Mesodermal cell (in vitro differentiated cells): ENCODE results near the gene NAPG.
"Not testable (repeated sequence)": the region's sequence is repeated elsewhere in the genome, so short reads cannot be mapped to it uniquely, and the experiment has no call there.

Experiments
- H3K27ac ChIP-seq: 2 replicates; pipeline ENCODE4 v1.7.0; 2013; ENCODE audit warnings: mild to moderate bottlenecking, low read depth, low read length, moderate library complexity; ENCODE audit not compliant: severe bottlenecking
- H3K36me3 ChIP-seq: 2 replicates; pipeline ENCODE4 v1.7.1; 2013; ENCODE audit warnings: mild to moderate bottlenecking, low read length, moderate library complexity; ENCODE audit not compliant: control insufficient read depth, insufficient read depth
- H3K4me1 ChIP-seq: one replicate; pipeline ENCODE4 v1.7.1; 2013; ENCODE audit warnings: mild to moderate bottlenecking, low read length; ENCODE audit not compliant: insufficient read depth, control insufficient read depth, poor library complexity, severe bottlenecking
- H3K4me3 ChIP-seq: 2 replicates; pipeline ENCODE4 v1.7.0; 2013; ENCODE audit warnings: low read length, control low read depth, mild to moderate bottlenecking; ENCODE audit not compliant: insufficient read depth, poor library complexity, severe bottlenecking; ENCODE audit errors: extremely low read depth
- H3K9me3 ChIP-seq: 2 replicates; pipeline ENCODE4 v1.7.1; 2013; ENCODE audit warnings: mild to moderate bottlenecking, low read length, moderate library complexity; ENCODE audit not compliant: control insufficient read depth
- WGBS, 2 experiments: methylation state at CpG; one replicate each; pipeline ENCODE4 v1.1.5; 2013; ENCODE audit warnings: missing lambda C conversion rate in 2 of 2; ENCODE audit not compliant: insufficient coverage in 2 of 2; 5-methylcytosine and 5-hydroxymethylcytosine counted together

The NAPG gene

DNA sequence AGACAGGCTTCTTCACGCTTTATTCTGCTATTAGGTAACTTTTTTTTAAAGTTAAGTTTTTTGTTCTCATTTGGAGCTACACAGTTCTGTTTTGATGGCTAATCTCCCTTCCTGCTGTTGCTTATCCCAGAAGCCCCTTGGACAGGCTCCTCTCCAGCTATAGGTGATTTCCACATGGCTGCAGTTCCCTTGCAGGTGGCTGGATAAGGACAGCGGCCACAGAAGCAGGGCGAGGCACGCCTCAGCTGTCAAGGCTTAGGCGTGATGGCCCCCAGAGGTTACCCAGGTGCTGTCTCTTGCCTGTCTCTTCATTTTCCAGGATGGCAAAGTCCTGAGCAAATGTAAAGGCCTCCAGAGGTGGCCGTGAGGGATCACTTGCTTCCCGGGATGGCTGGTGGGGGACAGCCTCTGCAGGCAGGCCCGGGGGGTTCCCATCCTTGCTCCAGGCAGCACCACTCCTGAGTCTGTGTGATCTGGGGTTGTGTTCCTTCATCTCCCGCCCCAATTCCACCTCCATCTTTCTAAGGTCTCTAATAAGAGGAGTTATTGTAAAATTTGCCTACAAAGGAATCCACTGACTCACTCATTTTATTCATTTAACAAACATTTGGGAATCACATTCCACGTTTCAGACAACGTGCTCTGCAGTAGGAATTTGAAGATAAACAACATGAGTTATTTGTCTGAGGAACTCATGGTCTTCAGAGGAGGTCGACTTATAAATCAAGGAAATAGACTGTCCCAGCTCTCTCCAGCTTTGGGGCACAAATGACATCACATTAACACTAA lies 53.4 kb downstream of the NAPG start:
- Histone ChIP-seq H3K27ac (no peak overlapping the region), H3K4me1 (no peaks in the 10 kb centered on the region), H3K36me3 (no peaks in the 10 kb centered on the region), H3K4me3 (no peak overlapping the region), H3K9me3 (peaks cover 7% of the 10 kb centered on the region)
- 75 to 76% methylated on average over 4 to 5 of the region's 12 CpGs for WGBS, 2 experiments

DNA sequence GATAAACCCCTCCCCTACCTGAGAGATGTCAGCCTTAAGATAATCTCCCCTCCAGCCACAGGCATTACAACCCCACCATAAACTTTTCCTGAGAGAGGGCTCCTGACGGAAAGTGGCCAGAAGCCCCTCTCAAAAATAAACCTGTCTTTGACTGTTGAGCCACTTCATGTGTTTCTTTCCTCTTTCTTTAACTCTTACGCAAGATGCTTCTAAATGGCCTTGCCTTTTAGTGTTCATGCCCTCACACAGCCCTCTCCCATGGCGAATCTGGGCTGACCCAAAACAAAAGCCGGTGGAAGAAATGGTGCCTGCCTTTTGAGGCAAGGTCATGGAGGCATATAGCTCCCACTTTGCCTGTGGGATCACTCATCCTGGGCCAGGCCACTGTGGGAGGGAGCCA lies 54.4 kb downstream of the NAPG start:
- WGBS, 2 experiments: 97 to 100% methylated on average over 4 of the region's 4 CpGs
- Histone ChIP-seq H3K36me3 (no peaks in the 10 kb centered on the region), H3K9me3 (peaks cover 7% of the 10 kb centered on the region), H3K4me3 (no peak overlapping the region), H3K27ac (no peak overlapping the region), H3K4me1 (no peaks in the 10 kb centered on the region)

DNA sequence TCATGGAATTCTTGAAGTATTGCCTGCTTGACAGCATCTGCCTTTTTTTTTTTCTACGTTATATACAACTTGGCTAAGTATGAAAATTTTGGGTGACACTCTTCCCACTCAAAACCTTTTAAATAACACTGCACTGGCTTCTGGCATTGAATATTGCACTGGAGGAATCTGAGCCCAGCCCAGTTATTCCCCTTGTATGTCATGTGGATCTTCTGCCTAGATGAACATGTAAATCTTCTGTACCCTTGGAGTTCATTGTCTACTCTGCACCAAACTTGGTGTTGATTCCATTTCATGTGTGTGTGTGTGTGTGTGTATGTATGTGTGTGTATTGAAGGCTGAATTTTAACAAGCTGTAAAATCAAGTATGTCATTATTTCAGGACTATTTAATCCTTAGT lies 59.4 kb downstream of the NAPG start:
- no peaks in the 10 kb centered on the region for H3K9me3 ChIP-seq
- no CpG with 5 or more reads among the region's 1 CpG for WGBS, 2 experiments

DNA sequence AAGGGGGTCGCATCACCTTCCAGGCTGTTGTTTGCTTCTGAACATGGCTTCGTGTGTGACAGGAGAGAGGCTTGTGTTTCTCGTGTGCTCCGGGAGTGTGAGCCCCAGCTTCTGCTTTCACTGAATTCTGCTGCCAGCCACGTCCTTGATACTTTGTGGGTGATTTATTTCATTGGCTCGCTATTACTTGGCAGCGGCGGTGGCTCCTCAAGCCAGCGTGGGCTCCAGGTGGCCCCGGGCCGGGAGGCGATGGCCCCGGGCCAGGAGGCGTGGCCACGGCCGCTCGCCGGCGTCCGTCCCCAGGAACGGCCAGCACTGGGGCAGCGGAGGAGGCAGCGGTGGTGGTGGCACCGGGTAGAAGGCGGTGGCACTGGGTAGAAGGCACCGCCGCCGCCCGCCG lies 63.1 kb downstream of the NAPG start:
- H3K27ac ChIP-seq: no peak overlapping the region
- H3K9me3 ChIP-seq: no peaks in the 10 kb centered on the region
- no peaks in the 10 kb centered on the region for H3K36me3 ChIP-seq
- no peak overlapping the region for H3K4me3 ChIP-seq
- no peaks in the 10 kb centered on the region for H3K4me1 ChIP-seq
- 89 to 95% methylated on average over 8 to 23 of the region's 30 CpGs for WGBS, 2 experiments

More for the DNA sequence above, 59.4 kb downstream of the NAPG start:
- no peaks in the 10 kb centered on the region for H3K36me3 ChIP-seq
- H3K4me3 ChIP-seq: no peak overlapping the region
- H3K27ac ChIP-seq: no peak overlapping the region
- no peaks in the 10 kb centered on the region for H3K4me1 ChIP-seq

DNA sequence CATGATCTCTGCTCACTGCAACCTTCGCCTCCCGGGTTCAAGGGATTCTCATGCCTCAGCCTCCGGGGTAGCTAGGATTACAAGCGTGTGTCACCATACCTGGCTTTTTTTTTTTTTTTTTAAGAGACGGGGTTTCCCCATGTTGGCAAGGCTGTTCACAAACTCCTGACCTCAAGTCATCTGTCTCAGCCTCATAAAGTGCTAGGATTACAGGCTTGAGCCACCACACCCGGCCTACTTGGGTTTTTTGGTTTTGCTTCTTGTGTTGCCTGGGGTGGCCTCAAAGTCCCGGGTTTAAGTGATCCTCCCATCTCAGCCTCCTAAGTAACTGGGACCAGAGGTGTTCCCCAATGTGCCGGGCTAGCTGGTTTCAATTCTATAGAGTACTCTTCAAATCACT lies 64.6 kb downstream of the NAPG start:
- no peaks in the 10 kb centered on the region for H3K9me3 ChIP-seq
- no peaks in the 10 kb centered on the region for H3K36me3 ChIP-seq
- WGBS, 2 experiments: 92 to 96% methylated on average over 6 to 7 of the region's 8 CpGs
- H3K4me1 ChIP-seq: no peaks in the 10 kb centered on the region
- H3K4me3 ChIP-seq: no peak overlapping the region
- no peak overlapping the region for H3K27ac ChIP-seq

DNA sequence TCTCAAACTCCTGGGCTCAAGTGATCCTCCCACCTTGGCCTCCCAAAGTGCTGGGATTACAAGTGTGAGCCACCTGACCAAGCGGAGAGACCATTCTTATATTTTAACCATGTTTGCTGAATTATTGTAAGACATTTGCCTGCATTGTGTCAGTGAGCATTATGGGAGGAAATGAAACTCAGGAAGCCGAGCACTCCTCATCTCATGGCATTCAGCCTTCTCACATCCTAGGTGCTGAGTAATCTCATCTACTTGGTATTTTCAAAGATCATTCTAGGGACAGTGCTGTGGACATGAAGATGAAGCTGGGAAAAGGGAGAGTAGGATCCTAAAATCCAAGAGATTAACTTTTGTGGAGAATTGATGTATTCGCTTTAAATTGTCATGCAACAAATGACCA lies 66.1 kb downstream of the NAPG start:
- no peaks in the 10 kb centered on the region for H3K36me3 ChIP-seq
- WGBS, 2 experiments: 80% methylated on average over 1 of the region's 3 CpGs; no CpG with 5 or more reads in 1 of the 2 experiments
- no peak overlapping the region for H3K27ac ChIP-seq
- H3K9me3 ChIP-seq: no peaks in the 10 kb centered on the region
- H3K4me1 ChIP-seq: no peaks in the 10 kb centered on the region
- no peak overlapping the region for H3K4me3 ChIP-seq

DNA sequence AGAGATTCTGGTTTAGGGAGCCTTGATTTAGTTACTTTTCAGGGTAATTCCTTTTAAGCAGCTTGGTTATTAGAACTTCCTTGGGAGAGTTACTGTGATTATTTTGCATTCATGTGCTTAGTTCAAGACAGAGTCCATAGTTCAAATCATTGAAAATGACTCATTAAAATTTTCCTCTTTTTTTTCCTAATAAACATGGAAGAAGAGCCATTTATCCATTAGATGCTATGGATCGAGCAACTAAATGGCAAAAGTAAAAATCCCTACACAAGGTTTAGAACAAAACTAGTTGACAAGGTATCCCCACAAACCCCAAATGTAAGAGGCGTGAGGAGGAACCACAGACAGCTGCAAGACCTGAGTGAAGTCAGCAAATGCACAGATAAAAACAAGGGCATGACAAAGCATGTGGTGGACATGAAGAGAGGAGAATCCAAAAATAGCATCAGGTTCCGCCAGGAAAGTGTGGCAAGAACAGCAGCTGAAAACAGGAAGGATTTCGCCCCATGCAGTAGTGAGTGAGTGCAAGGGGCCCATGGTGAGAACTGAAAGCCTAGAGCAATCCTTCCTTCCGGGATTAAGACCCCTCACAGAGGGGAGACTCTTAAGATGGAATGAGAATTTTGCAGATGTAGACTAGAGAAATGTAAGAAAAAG lies 67.7 kb downstream of the NAPG start:
- H3K9me3 ChIP-seq, H3K4me3 ChIP-seq, H3K36me3 ChIP-seq, H3K27ac ChIP-seq, H3K4me1 ChIP-seq: not testable (repeated sequence)
- 77 to 80% methylated on average over 1 to 2 of the region's 5 CpGs for WGBS, 2 experiments

DNA sequence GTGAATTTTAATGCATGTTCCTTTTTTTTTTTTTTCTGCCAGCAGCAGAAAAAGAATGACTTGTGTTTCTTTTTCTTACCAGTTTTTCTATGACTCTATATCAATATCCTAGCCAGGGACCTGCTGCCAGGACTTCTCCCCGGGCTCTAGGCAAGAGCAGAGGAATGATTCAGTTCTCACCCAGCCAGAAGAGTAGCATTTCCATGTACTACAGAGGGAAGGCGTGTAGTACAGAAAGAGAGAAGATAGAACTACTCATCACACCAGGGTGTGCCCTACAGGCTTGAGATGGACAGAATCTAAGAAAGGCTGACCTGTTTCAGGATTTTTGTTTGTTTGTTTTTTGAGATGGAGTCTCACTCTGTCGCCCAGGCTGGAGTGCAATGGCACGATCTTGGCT lies 70.1 kb downstream of the NAPG start:
- H3K4me3 ChIP-seq, H3K4me1 ChIP-seq, H3K9me3 ChIP-seq, H3K27ac ChIP-seq, H3K36me3 ChIP-seq: not testable (repeated sequence)
- no CpG with 5 or more reads among the region's 4 CpGs for WGBS, 2 experiments

DNA sequence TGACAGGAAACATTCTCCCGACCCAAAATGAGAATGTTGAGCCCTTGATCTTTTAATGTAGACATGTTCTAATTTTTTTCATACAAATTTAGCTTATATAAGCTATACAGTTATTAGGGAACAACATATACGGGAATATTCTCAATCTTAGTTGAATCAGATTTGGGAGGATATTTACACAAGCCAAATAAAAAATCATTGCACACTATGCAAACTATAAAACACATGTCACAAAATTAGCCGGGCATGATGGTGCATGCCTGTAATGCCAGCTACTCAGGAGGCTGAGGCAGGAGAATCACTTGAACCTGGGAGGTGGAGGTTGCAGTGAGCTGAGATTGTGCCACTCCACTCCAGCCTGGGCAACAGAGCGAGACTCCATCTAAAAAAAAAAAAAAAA lies 71.9 kb downstream of the NAPG start:
- not testable (repeated sequence) for H3K27ac ChIP-seq, H3K4me3 ChIP-seq, H3K4me1 ChIP-seq, H3K36me3 ChIP-seq, H3K9me3 ChIP-seq
- no CpG with 5 or more reads among the region's 4 CpGs for WGBS, 2 experiments

DNA sequence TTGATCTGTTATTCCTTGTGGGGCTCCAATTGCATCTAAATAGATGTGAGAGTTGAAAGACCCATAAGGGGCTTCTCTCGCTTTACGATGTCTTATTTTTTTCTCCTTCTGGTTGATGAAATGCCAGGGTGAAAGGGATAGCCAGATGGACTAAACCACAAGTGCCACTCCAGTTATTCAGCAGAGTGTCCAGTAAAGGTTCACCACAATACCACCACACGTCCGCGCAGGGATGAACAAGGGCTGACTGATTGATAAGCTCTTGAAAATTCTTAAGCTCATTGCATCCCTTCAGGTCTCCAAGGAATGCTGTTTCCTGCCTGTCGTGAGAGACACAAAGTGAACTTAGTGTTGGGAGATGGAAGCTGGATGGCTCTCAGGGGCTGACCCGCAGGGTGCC lies 74.9 kb downstream of the NAPG start:
- 78 to 94% methylated on average over 3 to 4 of the region's 7 CpGs for WGBS, 2 experiments
- not testable (repeated sequence) for H3K4me3 ChIP-seq, H3K36me3 ChIP-seq, H3K27ac ChIP-seq, H3K4me1 ChIP-seq, H3K9me3 ChIP-seq
